ENCODE measurements around the gene ST6GALNAC3.

Gene ST6GALNAC3

DNA sequence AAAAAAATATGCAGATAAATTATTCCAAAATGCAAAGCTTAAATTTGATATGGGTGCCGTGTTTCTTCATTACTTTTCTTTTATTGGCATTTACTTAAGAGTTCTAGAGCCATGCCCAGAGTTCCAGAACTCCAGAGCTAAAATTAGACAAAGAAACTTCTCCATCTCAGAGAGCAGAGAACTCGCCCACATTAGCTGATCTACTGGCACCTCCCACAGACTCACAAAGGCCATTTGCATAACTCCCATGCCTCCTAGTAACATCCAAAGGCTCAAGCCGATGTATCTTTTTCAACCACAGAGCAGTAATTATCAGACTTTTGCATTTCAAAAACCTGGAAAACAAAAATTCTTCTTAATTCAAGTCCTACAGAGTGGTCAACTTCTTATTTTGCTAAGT lies 468.9 kb downstream of the ST6GALNAC3 start:
- DNase-seq: no peak

- DNase-seq: no peak
Observed at GRCh38 chr1:76546354-76546933, 471.9 kb downstream of the ST6GALNAC3 start.

- no peak for DNase-seq
Observed at GRCh38 chr1:76547916-76548315, 473.4 kb downstream of the ST6GALNAC3 start.

- no peak for DNase-seq
Observed at GRCh38 chr1:76548513-76549100, 474.1 kb downstream of the ST6GALNAC3 start.

- no peak for DNase-seq
Observed at GRCh38 chr1:76554283-76554682, 479.7 kb downstream of the ST6GALNAC3 start.

GRCh38 chr1:76562292-76562691 lies 487.7 kb downstream of the ST6GALNAC3 start:
- no peak for DNase-seq

- DNase-seq: no peak
Observed at GRCh38 chr1:76568573-76569238, 494.2 kb downstream of the ST6GALNAC3 start.

- no peak for DNase-seq
Observed at GRCh38 chr1:76571248-76571647, 496.7 kb downstream of the ST6GALNAC3 start.

DNA sequence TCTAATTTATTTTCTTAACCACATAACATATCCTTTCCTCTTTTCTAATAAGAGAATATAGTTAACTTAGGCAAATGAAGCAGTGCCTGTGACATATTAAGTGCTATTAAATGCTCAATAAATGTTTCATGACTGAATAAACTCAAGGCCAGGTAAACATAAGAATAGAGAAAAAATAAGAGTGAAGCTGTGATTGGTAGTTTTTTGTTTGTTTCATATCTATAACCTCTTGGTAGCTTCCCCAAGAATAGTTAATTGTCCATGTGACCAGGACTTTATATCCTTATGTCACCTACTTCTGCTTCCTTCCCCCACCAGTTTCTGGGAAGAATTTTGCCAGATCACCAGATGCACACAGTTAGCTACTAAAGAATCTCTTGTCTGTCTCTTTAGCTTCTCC lies 497.7 kb downstream of the ST6GALNAC3 start:
- DNase-seq: no peak

DNA sequence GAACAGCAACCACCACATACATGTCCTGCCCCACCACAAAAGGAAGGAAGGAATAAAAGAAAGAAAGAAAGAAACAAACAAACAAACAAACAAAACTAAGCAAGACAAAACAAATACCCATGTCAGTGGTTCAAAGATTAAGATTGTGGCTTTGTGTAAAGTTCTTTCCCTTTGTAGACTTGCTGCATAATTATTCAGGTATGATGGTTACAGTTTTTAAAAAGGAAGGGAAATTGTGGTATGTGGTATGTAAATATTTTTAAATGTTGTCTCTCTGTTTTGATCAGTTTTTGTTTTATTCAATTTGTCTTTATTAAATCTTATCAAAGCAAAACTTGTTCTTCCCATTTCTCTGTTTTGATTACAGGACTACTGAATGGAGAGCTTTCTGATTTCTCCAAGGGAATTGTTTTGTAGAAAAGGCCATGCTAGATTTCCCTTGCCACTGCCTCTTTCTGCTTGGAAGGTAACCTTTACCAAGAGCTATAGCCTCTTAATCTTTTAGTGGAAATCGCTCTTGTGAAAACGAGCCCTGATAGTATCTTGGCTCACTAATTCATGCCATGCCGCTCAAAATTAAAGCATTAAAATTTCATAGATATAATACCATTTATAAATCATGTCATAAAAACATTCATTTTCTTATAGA lies 502.5 kb downstream of the ST6GALNAC3 start:
- no peak for DNase-seq

DNA sequence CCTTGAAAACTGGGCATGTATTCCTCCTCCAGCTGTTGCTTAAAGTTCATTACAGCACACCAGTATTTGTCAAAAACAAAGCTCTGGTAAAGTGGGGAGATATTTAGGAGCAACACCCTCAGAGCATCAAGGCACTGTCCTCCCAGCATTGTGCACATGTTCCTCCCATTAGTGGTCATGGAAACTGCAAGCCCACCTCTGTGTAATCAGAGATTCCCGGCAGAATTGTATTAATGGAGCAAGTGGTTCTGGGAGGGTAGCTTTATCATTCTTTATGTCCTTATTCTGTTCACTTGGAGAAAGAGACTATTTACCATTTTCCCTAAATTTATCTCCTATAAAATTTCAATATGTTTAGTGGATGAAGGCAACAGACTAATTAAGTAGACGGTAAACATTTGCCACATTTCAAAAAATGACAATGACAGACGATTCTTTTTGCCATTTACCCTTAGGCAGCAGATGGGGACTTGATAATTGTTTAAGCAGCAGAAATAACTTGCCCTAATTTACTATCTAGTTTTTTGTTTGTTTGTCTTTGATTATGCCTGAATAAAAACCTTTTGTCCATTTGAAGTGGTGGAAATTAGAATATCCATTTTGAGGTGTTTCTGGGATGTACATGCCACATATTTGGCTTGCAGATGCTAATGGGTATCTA lies 503.1 kb downstream of the ST6GALNAC3 start:
- DNase-seq: no peak

DNA sequence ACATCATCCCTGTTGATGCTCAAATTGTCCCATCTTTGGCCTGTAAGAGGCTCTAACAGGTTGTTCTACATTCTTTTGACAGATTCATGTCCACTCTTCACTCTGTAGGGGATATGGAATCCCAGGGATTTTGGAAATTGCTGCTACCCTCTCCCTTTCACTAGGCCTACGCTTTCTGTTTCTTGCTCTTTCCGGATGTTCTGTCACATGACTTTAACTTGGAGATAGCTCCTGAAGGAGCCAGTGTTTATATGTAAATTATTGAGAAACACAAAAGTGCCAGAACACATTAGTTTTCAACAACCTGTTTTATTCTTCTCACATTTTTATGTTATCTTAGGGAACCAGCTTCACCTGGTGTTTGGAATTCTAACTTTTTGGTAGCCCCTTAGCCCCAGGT lies 505.7 kb downstream of the ST6GALNAC3 start:
- DNase-seq: no peak

DNA sequence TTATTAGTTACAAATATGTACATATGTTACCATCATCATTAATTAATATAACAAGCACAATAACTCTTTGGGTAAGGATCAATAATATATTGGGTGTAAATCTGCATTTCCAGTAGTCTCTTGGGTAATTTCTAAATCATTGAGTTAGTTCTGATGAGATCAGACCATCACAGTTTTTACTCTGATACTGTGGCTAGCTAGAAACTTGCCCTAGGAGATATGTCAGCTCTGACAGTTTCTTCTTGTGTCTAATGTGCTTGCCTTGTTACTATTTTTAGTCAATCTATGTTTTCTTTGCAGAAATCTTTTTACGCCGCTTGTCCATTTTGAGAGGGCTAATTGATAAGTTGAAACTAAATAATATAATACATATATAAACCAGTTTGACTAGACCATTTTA lies 507.2 kb downstream of the ST6GALNAC3 start:
- DNase-seq: no peak

GRCh38 chr1:76583235-76583868 lies 508.8 kb downstream of the ST6GALNAC3 start:
- no peak for DNase-seq

DNA sequence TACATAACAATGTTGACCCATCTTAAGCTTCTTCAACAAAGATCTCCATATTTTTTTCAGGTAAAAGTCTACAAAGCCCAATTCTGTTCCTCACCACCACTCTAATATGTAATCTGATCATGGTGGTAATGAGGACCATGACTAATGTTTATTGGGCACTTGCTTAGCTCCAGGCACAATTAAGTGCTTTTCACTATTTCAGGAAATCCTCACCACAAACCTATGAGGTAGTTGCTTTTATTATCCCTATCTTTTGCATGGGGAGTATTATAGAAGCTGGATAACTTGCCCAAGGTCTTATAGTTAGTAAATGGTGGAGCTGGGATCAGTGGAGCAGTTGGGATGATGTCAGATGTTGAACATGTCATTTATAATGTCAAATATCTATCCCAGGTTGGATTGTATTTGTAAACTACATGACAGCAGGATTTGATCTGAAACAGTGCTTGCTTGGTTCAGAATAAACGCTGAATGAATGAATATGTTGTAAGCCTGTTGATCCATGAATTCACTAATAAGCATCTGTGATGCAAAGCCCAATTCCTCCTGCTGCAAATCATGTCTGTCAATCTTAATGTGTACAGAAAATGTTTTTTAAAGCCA lies 509.4 kb downstream of the ST6GALNAC3 start:
- DNase-seq: no peak

GRCh38 chr1:76585980-76586674 lies 511.6 kb downstream of the ST6GALNAC3 start:
- DNase-seq: no peak

GRCh38 chr1:76587212-76587611 lies 512.7 kb downstream of the ST6GALNAC3 start:
- no peak for DNase-seq

DNA sequence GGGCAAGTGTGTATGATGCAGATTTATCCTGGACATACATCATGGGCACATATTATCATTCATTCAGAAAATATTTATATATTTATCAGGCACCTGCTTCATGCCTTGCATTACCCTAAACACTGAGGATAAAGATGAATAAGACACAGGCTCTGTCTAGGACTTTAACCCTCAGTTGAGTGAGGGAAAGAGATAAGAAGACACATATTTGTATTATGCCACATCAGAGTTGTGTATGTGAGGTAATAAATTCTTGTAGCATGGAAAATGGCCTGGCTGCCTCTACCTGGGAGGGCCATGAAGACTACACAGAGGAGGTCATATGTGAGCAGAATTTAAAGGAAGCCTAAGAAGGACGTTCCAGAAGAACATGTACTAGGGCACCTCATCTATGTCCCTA lies 516.9 kb downstream of the ST6GALNAC3 start:
- DNase-seq: no peak

GRCh38 chr1:76591963-76592362 lies 517.4 kb downstream of the ST6GALNAC3 start:
- DNase-seq: no peak

DNA sequence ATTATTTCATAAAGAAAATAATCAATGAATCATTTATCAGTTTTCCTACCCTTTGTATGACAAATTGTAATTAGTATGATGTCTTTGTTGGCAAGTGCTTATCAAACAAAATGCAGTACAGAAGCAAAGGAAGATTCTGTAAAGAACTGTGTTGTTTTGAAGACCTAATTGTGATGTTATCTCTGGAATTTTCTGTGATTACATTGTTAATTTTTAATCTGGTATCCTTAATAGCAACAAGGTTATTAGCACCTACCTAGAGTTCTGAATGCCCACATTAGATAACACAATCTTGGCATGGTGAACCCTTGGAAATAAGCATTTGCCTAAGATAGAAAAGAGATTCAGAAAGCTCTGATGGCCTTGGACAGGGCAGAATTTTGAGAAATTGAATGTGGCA lies 518.6 kb downstream of the ST6GALNAC3 start:
- DNase-seq: no peak

DNA sequence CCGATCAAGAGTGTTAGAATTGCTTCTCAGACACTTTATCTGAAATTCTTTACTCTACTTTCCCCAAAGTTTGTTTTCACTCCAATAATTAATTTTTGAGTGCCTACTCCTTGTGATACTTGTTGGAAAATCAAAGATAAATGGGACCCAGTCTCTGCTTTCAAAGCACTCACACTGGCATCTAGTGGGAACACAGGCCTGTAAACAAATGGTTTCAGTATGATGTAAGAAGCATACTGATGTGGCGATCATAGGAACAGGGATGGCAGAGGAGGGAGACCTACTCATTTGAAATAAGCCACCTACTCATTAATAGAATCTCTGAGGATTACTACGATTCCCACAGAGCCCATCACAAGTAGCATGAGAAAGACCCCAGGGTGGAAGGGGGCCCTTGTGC lies 519.1 kb downstream of the ST6GALNAC3 start:
- no peak for DNase-seq

DNA sequence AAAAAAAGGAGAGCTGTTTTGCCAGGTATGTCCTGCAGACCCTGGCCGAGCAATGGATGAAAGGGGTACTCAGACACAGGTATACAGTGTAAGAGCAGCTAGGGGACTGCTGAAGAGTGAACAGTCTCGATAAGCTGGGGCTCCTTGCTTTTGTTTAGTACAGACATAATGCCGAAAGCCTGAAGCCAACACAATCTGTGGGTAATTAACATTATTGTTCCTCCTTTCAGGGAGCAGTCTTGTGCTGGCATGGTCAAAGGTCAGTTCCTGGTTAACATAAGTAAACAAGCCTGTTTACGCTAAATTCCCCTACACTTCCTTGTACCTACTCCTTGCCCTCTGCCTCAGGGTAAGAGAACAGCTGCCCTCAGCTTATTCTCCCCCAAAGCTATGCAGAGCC lies 520.5 kb downstream of the ST6GALNAC3 start:
- no peak for DNase-seq
